ENCODE data around the gene PLXNB1.

PLXNB1 gene

GRCh38 chr3:48399387-48400172 lies 30.3 kb downstream of the PLXNB1 start:
- Histone ChIP-seq H3K36me3 (ENCODE audit: insufficient read depth, low read length) (peaks cover 9% of the 10 kb centered on the region), H3K9ac (ENCODE audit: low read depth, low read length) (no peak overlapping the region), H3K27me3 (ENCODE audit: control insufficient read depth, insufficient read depth, low read length) (peaks cover 19% of the 10 kb centered on the region), H3K4me3 (ENCODE audit: low read length) (no peak overlapping the region), H3K4me2 (ENCODE audit: low read length) (no peak overlapping the region), H3K9me3 (replicated peaks; ENCODE audit: low read length) (no peaks in the 10 kb centered on the region), H3K4me1 (ENCODE audit: control insufficient read depth, insufficient read depth, low read length) (peaks cover 20% of the 10 kb centered on the region)

GRCh38 chr3:48398701-48399386 lies 31.0 kb downstream of the PLXNB1 start:
- H3K4me1 ChIP-seq (ENCODE audit: control insufficient read depth, insufficient read depth, low read length) = peaks cover 17% of the 10 kb centered on the region
- no peak overlapping the region for H3K9ac ChIP-seq (ENCODE audit: low read depth, low read length)
- H3K36me3 ChIP-seq (ENCODE audit: insufficient read depth, low read length) = peaks cover 4% of the 10 kb centered on the region
- peaks cover 19% of the 10 kb centered on the region for H3K27me3 ChIP-seq (ENCODE audit: control insufficient read depth, insufficient read depth, low read length)
- no peaks in the 10 kb centered on the region for H3K9me3 ChIP-seq (replicated peaks; ENCODE audit: low read length)
- H3K4me2 ChIP-seq (ENCODE audit: low read length) = no peak overlapping the region
- H3K4me3 ChIP-seq (ENCODE audit: low read length) = no peak overlapping the region

- Histone ChIP-seq H3K4me2 (ENCODE audit: low read length) (no peak overlapping the region), H3K9ac (ENCODE audit: low read depth, low read length) (no peak overlapping the region), H3K4me1 (ENCODE audit: control insufficient read depth, insufficient read depth, low read length) (peaks cover 17% of the 10 kb centered on the region), H3K27me3 (ENCODE audit: control insufficient read depth, insufficient read depth, low read length) (peaks cover 19% of the 10 kb centered on the region), H3K9me3 (replicated peaks; ENCODE audit: low read length) (no peaks in the 10 kb centered on the region), H3K4me3 (ENCODE audit: low read length) (no peak overlapping the region), H3K36me3 (ENCODE audit: insufficient read depth, low read length) (no peaks in the 10 kb centered on the region)
These were observed 31.9 kb downstream of the PLXNB1 start for GRCh38 chr3:48397767-48398681.

GRCh38 chr3:48395714-48396113 lies 34.2 kb downstream of the PLXNB1 start:
- no peak overlapping the region for H3K4me2 ChIP-seq (ENCODE audit: low read length)
- H3K9ac ChIP-seq (ENCODE audit: low read depth, low read length) = no peak overlapping the region
- no peak overlapping the region for H3K4me3 ChIP-seq (ENCODE audit: low read length)
- peaks cover 19% of the 10 kb centered on the region for H3K27me3 ChIP-seq (ENCODE audit: control insufficient read depth, insufficient read depth, low read length)
- no peaks in the 10 kb centered on the region for H3K36me3 ChIP-seq (ENCODE audit: insufficient read depth, low read length)
- no peaks in the 10 kb centered on the region for H3K4me1 ChIP-seq (ENCODE audit: control insufficient read depth, insufficient read depth, low read length)
- H3K9me3 ChIP-seq (replicated peaks; ENCODE audit: low read length) = no peaks in the 10 kb centered on the region

GRCh38 chr3:48394391-48394790 lies 35.5 kb downstream of the PLXNB1 start:
- Histone ChIP-seq H3K4me2 (ENCODE audit: low read length) (no peak overlapping the region), H3K4me3 (ENCODE audit: low read length) (no peak overlapping the region), H3K36me3 (ENCODE audit: insufficient read depth, low read length) (no peaks in the 10 kb centered on the region), H3K27me3 (ENCODE audit: control insufficient read depth, insufficient read depth, low read length) (peaks cover 19% of the 10 kb centered on the region), H3K4me1 (ENCODE audit: control insufficient read depth, insufficient read depth, low read length) (no peaks in the 10 kb centered on the region), H3K9me3 (replicated peaks; ENCODE audit: low read length) (no peaks in the 10 kb centered on the region), H3K9ac (ENCODE audit: low read depth, low read length) (no peak overlapping the region)

- no peak overlapping the region for H3K4me2 ChIP-seq (ENCODE audit: low read length)
- no peaks in the 10 kb centered on the region for H3K4me1 ChIP-seq (ENCODE audit: control insufficient read depth, insufficient read depth, low read length)
- no peak overlapping the region for H3K4me3 ChIP-seq (ENCODE audit: low read length)
- H3K9ac ChIP-seq (ENCODE audit: low read depth, low read length) = no peak overlapping the region
- no peaks in the 10 kb centered on the region for H3K36me3 ChIP-seq (ENCODE audit: insufficient read depth, low read length)
- peaks cover 6% of the 10 kb centered on the region for H3K9me3 ChIP-seq (replicated peaks; ENCODE audit: low read length)
- peaks cover 32% of the 10 kb centered on the region for H3K27me3 ChIP-seq (ENCODE audit: control insufficient read depth, insufficient read depth, low read length)
These were observed 40.9 kb downstream of the PLXNB1 start for GRCh38 chr3:48388966-48389365.

GRCh38 chr3:48387634-48388033 lies 42.3 kb downstream of the PLXNB1 start:
- no peaks in the 10 kb centered on the region for H3K4me1 ChIP-seq (ENCODE audit: control insufficient read depth, insufficient read depth, low read length)
- no peak overlapping the region for H3K4me2 ChIP-seq (ENCODE audit: low read length)
- H3K27me3 ChIP-seq (ENCODE audit: control insufficient read depth, insufficient read depth, low read length) = peaks cover 45% of the 10 kb centered on the region
- H3K9me3 ChIP-seq (replicated peaks; ENCODE audit: low read length) = peaks cover 6% of the 10 kb centered on the region
- H3K36me3 ChIP-seq (ENCODE audit: insufficient read depth, low read length) = no peaks in the 10 kb centered on the region
- H3K9ac ChIP-seq (ENCODE audit: low read depth, low read length) = no peak overlapping the region
- H3K4me3 ChIP-seq (ENCODE audit: low read length) = no peak overlapping the region

- no peak overlapping the region for H3K4me3 ChIP-seq (ENCODE audit: low read length)
- H3K27me3 ChIP-seq (ENCODE audit: control insufficient read depth, insufficient read depth, low read length) = peaks cover 46% of the 10 kb centered on the region
- no peaks in the 10 kb centered on the region for H3K36me3 ChIP-seq (ENCODE audit: insufficient read depth, low read length)
- H3K9ac ChIP-seq (ENCODE audit: low read depth, low read length) = no peak overlapping the region
- no peaks in the 10 kb centered on the region for H3K9me3 ChIP-seq (replicated peaks; ENCODE audit: low read length)
- no peaks in the 10 kb centered on the region for H3K4me1 ChIP-seq (ENCODE audit: control insufficient read depth, insufficient read depth, low read length)
- no peak overlapping the region for H3K4me2 ChIP-seq (ENCODE audit: low read length)
These were observed 56.9 kb downstream of the PLXNB1 start for GRCh38 chr3:48372862-48373435.

- Histone ChIP-seq H3K36me3 (ENCODE audit: insufficient read depth, low read length) (no peaks in the 10 kb centered on the region), H3K4me2 (ENCODE audit: low read length) (no peak overlapping the region), H3K27me3 (ENCODE audit: control insufficient read depth, insufficient read depth, low read length) (peaks cover 45% of the 10 kb centered on the region), H3K9me3 (replicated peaks; ENCODE audit: low read length) (no peaks in the 10 kb centered on the region), H3K4me1 (ENCODE audit: control insufficient read depth, insufficient read depth, low read length) (no peaks in the 10 kb centered on the region), H3K9ac (ENCODE audit: low read depth, low read length) (no peak overlapping the region), H3K4me3 (ENCODE audit: low read length) (no peak overlapping the region)
These were observed 57.5 kb downstream of the PLXNB1 start for GRCh38 chr3:48372377-48372770.

- H3K27me3 ChIP-seq (ENCODE audit: control insufficient read depth, insufficient read depth, low read length) = peaks cover 43% of the 10 kb centered on the region
- H3K4me3 ChIP-seq (ENCODE audit: low read length) = no peak within 1 kb of the TSS
- no peaks in the 10 kb centered on the region for H3K9me3 ChIP-seq (replicated peaks; ENCODE audit: low read length)
- no peaks in the 10 kb centered on the region for H3K4me1 ChIP-seq (ENCODE audit: control insufficient read depth, insufficient read depth, low read length)
- no peak within 1 kb of the TSS for H3K4me2 ChIP-seq (ENCODE audit: low read length)
- no peak within 1 kb of the TSS for H3K9ac ChIP-seq (ENCODE audit: low read depth, low read length)
- no peaks in the 10 kb centered on the region for H3K36me3 ChIP-seq (ENCODE audit: insufficient read depth, low read length)
These were observed 58.1 kb downstream of the PLXNB1 start, which contains the start of gene FBXW12 for GRCh38 chr3:48371651-48372376. Gene FBXW12 (plus strand): TSS chr3:48372219. CDS start chr3:48372768, 549 bp downstream.
